Stimulated activated naive CD4-positive, alpha-beta T cell treated with Interleukin-2 at 50 U/mL for 16 hours (primary cell): ENCODE results near the gene CSH1.
A peak's percentile ranks its signal among the peaks of the same experiment; 100 is the strongest.
"Not testable (repeated sequence)": the region's sequence is repeated elsewhere in the genome, so short reads cannot be mapped to it uniquely, and the experiment has no call there.

Experiments
- DNase-seq: peaks from one replicate; lab custom pipeline; 2025; lab: John Stamatoyannopoulos, UW

Gene CSH1

DNA sequence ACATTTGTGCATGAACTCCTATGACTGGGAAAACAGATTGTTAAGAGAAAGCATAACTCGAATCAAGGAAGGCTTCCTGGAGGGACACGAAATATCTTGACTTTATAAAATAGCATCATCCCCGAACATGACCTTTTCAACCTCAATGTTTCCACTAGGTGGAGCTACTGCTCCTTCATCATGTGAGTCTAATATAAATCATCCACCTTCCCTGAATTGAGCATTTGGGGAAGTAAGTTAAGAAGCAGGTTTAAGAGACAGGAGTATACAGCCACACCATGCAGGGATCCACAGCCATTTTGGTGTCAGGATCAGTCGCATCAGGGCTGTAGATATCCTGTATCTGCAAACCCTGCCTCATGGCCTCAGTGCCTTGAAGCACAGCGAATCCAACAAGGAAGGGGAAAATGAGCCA lies 7.4 kb upstream of the CSH1 start:
- not testable (repeated sequence) for DNase-seq

- not testable (repeated sequence) for DNase-seq
Observed at GRCh38 chr17:63901971-63902370, 5.6 kb upstream of the CSH1 start.

DNA sequence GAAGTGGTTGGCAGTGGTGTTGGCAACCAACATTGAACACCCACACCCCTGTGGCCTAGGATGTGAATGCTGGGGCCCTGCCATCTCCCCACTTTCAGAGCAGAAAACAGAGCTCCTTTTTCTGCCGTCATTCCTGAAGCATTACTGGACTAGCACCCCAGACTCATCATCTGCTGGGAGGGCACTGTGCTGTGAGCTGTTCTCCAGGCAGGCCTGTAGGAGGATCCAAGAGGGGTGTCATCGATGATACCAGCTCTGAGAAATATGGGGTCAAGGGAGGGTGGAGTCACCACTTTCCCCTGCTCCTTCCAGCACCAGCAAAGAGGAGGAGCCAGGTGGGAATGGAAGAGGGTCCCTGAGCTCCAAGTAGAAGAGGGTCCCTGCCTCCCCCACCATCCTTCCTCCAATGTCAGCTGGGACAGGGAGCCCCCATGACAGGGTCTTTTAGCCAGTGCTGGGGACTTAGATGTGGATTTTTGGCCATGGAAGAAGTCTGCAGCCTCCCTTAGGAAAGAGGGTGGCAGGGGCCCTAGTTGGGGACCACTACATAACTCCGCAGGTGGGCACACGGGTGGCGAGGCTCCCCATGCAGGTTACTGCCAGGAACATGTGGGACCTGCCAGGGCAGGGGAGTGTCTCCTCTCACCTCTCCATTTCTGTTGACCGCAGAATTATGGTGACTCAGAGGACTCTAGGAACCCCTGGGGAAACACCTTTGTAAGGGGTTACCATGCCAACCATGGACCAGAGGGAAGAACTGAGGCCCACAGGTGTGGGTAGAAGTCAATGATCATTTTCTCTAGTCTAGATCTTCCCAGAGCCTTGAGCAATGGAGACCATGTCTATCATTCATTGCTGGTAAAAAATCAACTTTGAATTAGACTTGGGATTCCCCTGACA lies 2.8 kb upstream of the CSH1 start:
- DNase-seq, result peak; percentile 40

DNA sequence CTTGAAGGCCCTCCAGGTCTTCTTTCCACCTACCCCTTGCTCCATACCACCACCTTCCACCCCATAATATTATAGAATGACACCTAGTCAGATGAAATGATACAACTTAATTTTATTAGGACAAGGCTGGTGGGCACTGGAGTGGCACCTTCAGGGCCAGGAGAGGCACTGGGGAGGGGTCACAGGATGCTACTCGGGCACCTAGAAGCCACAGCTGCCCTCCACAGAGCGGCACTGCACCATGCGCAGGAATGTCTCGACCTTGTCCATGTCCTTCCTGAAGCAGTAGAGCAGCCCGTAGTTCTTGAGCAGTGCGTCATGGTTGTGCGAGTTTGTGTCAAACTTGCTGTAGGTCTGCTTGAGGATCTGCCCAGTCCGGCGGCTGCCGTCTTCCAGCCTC lies 1.6 kb downstream of the CSH1 start:
- DNase-seq, result not testable (repeated sequence)

DNA sequence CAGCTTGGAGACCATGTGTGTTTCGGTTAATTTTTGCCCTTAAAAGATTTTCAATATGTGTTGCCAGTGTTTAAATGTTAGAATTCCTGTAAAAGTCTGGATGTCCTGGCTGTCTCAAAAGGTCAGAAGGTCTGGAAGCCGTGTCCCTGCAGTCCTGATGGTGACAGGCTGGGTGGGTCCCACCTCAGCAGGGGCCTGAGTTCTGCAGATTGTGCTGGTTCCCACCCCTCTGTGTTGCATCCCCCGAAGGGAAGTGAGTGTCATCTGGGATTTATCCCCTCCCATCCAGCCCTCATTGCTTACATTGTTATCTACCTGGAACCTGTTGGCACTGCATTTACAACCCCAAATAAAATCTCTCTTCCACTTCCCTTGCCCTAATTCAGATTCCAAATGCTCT lies 2.4 kb downstream of the CSH1 start:
- DNase-seq, result not testable (repeated sequence)

DNA sequence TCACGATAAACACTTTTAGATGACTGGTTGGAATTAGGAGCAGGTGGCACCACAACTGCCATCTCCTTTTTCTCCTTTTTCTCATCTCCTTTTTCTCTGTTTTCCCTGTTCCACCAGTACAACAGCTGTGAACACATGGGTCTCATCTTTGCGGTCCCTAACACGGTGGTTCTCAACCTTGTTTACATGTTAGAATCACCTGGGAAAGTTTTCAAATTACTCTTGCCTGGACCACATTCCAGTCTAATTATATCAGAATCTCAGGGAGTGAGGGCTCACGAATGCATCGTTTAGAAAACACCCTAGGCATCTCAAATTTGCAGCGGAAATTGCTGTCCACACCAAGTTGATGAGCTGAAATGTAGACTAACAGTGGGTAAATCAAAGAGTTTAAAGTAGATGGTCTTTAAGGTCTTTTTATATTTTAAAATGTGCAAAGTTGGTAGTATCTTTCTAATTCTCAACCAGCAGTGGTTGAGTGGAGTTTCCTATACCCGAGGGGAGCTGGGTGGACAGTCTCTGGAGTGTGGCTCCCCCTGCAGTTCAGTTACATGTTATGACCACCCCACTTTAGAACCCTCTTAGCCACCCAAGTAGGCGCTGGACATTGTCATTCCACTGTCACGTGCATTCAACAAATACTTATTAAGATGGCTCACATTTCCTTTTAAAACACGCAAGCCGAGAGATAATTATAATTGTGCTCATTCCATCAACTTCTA lies 3.9 kb downstream of the CSH1 start:
- not testable (repeated sequence) for DNase-seq

GRCh38 chr17:63889026-63889848 lies 7.1 kb downstream of the CSH1 start:
- not testable (repeated sequence) for DNase-seq

- DNase-seq, result not testable (repeated sequence)
Observed at GRCh38 chr17:63885119-63885518, 11.3 kb downstream of the CSH1 start.

- DNase-seq, result not testable (repeated sequence)
Observed at GRCh38 chr17:63882626-63883126, 13.7 kb downstream of the CSH1 start.

DNA sequence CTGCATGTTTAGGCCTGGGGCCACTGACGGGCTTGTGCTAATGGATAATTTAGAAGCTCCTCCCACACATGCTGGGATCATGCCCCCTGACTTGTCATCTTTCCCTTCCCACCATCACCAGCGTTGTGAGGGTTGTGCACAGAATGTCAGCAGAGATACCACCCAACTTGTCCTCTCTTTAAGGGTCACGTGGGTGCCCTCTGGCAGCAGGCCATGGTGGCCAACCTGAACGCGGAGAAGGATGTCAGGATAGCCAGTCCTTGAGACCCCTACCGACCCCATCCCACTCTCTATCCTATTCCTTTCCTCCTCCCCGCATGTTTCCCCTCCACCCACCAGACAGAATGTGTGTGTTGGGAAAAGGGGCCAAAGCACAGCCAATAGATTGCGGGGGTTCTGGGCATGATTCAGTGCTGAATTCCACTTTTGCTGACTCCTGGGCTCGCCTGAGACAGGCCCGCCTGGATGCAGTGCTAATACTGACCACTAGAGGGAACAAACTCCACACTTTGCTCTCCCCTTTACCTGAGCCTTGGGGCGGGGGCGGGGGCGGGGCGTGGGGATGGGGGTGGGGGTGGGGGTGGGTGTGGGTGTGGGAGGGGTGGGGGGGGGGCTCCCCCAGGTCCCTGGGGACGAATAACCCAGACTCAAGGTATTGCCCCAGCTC lies 14.3 kb downstream of the CSH1 start, which contains the start of gene GH2:
Gene GH2, minus strand, starts transcription at position 10 of the 667 bp plus-strand sequence. CDS start 143 bp downstream, outside the sequence.
- peak; percentile 55 for DNase-seq

DNA sequence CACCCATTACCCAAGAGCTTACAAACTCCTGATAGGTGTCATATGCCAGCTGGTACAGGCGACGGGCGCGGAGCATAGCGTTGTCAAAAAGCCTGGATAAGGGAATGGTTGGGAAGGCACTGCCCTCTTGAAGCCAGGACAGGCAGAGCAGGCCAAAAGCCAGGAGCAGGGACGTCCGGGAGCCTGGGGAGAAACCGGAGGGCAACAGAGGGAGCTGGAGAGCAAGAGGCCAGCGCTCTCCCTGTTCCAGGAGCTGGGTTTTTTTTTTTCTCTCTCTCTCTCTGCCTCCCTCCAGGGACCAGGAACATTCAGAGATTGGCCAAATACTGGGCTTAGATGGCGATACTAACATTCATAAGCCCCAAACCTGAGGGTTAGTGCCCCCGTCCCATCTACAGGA lies 15.0 kb downstream of the CSH1 start:
- DNase-seq, result not testable (repeated sequence)

GRCh38 chr17:63880706-63881105 lies 15.7 kb downstream of the CSH1 start:
- DNase-seq, result no peak

GRCh38 chr17:63878413-63878812 lies 18.0 kb downstream of the CSH1 start:
- not testable (repeated sequence) for DNase-seq

DNA sequence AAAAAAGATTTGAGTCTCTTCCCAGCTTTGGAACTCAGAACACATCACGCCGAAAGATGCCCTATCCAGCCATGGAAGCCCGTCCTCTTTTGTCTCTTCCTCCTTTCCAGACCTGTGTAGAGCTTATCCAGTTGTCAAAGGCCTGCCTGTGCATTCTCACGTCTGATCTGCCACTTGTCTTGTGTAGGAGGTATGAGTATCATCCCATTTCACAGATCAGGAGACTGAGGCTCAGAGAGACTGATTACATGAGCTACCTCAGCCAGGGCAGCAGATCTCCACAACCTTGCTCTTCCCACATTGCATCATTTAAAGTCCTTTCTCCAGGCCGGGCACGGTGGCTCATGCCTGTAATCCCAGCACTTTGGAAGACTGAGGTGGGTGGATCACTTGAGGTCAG lies 21.7 kb downstream of the CSH1 start:
- not testable (repeated sequence) for DNase-seq

DNA sequence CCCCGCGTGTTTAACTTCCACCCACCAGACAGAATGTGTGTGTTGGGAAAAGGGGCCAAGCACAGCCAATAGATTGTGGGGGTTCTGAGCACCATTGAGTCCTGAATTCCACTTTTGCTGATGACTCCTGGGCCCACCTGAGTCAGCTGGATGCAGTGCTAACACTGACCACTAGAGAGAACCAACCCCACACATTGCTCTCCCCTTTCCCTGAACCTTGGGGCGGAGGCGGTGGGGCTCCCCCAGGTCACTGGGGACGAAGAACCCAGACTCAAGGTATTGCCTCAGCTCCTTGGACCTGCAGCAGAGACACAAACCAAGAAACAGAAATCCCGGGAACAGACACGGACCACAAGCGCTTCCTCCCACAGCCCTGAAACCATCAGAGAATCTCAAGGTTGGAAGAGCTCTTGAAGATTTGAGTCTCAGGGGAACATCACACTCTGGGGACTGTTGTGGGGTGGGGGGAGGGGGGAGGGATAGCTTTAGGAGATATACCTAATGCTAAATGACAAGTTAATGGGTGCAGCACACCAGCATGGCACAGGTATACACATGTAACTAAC lies 22.2 kb downstream of the CSH1 start:
- DNase-seq, result not testable (repeated sequence)

DNA sequence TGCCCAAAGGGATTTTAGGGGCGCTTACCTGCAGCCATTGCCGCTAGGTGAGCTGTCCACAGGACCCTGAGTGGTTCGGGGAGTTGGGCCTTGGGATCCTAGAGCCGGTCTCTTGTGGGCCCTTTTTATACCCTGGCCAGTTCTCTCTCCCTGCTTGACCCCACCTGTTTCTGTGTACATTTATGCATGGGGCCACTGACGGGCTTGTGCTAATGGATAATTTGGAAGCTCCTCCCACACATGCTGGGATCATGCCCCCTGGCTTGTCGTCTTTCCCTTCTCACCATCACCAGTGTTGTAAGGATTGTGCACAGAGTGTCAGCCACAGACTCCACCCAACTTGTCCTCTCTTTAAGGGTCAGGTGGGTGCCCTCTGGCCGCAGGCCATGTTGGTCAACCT lies 22.8 kb downstream of the CSH1 start, which contains the start of gene CSH2:
Gene CSH2, minus strand, starts transcription at position 101 of the 400 bp plus-strand sequence. Its CDS starts 63 bp downstream, at position 38.
- not testable (repeated sequence) for DNase-seq

DNA sequence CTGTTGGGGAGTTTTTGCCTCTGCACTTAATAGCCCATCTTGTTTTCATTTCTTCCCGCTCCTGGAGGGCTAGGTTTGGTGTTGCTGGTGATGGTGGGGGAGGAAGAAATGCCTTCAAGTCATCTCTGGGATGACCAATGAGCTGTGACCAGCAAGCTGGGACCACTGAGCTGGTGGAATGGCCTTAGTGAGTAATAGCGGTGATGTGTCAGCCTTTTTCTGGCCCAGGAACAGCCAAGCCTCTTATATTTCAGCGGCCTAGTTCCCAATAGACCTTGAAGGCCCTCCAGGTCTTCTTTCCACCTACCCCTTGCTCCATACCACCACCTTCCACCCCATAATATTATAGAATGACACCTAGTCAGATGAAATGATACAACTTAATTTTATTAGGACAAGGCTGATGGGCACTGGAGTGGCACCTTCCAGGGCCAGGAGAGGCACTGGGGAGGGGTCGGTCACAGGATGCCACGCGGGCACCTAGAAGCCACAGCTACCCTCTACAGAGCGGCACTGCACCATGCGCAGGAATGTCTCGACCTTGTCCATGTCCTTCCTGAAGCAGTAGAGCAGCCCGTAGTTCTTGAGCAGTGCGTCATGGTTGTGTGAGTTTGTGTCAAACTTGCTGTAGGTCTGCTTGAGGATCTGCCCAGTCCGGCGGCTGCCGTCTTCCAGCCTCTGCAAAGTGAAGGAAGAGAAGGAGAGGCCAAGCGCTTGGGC lies 24.6 kb downstream of the CSH1 start:
- DNase-seq, result not testable (repeated sequence)

DNA sequence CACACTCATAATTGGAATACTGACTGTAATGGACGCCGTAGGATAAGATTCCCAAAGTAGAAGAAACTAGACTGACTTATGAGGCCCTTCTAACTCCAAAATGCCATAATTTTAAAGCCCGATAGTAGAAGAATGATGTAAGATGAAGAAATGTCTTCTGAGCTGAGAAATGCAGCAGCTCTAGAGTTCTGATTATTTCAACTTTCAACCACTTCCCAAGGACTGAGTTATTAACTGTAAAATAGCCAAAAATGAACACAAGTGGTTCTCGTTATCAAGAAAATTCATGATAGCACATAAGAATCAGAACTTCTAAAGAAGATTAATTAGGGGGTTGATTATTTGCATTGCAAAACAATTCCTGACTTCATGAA lies 26.1 kb downstream of the CSH1 start:
- DNase-seq, result not testable (repeated sequence)

DNA sequence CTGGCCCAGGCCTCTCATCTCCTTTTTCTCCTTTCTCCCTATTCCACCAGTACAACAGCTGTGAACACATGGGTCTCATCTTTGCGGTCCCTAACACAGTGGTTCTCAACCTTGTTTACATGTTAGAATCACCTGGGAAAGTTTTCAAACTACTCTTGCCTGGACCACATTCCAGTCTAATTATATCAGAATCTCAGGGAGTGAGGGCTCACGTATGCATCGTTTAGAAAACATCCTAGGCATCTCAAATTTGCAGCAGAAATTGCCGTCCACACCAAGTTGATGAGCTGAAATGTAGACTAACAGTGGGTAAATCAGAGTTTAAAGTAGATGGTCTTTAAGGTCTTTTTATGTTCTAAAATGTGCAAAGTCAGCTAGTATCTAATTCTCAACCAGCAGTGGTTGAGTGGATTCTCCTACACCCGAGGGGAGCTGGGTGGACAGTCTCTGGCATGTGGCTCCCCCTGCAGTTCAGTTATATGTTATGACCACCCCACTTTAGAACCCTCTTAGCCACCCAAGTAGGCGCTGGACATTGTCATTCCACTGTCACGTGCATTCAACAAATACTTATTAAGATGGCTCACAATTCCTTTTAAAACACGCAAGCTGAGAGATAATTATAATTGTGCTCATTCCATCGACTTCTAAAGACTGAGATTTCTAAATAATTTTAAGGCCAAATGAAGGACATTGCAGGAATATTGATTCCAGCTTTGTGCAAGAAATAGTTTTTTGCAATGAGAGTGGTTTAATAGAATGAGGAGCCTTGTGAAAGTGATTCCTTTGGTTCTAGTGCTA lies 26.7 kb downstream of the CSH1 start:
- not testable (repeated sequence) for DNase-seq
